HG02973 (cell line): ENCODE data around the gene BEST2.
A peak's percentile ranks its signal among the peaks of the same experiment; 100 is the strongest.
"Not testable (repeated sequence)": the region's sequence is repeated elsewhere in the genome, so short reads cannot be mapped to it uniquely, and the experiment has no call there.

ENCODE experiments used
- ATAC-seq: cut with Tn5 transposase; IDR thresholded peaks from one replicate; pipeline ENCODE4 v1.9.1; 2021; ENCODE audit warnings: moderate library complexity; ENCODE audit not compliant: unreplicated experiment

The BEST2 gene

DNA sequence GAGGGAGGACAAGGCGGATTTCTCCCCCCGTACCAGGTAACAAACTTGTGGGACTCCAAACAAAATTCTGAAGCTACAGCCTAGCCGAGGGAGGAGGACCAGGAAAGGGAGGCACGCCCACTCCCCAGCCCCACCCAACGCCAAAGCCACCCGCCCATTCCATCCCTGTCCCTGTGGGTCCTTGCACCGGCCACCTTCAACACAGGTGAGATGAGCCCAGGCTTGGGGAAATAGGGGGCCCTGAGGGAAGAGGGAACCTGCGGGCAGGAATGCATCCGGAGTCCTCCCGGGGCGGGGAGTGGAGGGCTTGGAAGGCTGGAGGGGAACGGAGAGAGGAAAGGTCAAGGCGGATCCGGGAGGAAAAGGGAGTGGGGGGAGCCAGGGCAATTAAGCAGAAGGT is at the start of gene BEST2:
Gene BEST2, plus strand, starts transcription at position 157 of the 400 bp plus-strand sequence. CDS start 802 bp downstream, outside the sequence.
- ATAC-seq = no peak

DNA sequence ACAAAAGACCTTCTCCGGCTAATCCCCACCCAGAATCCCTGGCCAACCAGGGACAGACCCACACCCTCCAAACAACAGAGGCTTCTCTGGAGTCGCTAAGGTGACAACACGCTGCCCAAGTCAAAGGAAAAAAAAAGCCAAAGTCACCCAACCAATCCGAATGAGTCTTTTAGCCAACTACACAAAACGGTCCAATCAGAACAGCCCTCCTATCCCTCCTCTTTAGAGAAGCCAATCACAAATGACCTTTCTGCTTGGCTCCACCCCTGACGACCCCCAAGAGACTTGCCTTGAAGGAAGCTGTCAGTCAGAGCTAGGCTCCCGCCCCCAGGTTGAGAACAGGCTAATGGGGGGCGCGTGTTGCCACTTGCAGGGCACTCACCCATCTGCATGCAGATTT is 48.5 kb upstream of the BEST2 start:
- ATAC-seq = no peak

DNA sequence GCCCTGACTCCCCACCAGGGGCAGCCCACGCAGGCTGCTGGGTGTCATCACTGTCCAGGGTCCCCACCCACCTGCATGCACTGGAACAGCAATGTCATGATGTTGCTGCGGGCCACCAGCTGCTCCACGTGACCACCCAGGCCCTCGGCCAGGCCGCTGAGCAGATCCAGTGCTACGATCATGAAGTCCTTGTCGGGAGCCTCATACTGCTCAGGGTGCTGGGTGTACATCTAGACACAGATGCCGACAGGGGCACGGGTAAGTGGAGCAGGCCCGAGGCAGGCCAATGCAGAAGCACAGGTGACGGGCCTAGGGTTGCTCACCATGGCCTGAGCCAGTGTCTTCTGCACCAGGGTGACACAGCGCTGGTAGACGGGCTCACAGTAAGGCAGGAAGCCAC is 46.4 kb upstream of the BEST2 start:
- ATAC-seq = no peak

DNA sequence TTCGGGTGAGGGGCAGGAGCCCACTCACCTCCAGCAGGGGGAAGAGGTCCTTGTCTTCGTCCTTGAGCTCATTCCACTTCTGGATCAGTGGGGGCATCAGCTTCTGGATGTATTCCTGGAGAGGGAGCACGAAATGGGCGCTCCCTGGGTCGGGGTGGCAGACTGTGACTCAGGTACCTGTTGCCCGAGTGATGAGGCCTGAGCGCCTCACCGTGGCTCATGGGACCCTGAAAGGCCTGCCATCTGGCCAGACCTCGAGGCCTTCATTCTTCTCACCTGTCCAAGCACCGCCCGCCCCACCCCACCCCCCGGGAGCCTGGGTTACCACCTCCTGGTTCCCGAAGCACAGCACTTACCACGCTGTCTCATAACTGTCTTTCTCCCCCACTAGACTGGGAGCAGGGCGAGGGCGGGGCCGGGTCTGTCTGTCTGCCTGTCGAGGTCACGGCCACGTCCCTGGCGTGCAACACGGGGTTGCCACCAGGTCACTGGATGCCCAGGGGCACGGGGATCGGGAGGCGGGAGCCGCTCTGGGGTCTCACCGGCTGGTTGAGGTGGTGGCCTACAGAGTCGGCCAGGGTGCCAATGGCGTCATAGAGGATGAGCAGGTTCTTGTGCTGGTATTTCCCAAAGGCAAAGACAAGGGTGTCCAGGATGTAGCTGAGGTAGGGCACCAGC is 45.8 kb upstream of the BEST2 start:
- ATAC-seq = no peak

DNA sequence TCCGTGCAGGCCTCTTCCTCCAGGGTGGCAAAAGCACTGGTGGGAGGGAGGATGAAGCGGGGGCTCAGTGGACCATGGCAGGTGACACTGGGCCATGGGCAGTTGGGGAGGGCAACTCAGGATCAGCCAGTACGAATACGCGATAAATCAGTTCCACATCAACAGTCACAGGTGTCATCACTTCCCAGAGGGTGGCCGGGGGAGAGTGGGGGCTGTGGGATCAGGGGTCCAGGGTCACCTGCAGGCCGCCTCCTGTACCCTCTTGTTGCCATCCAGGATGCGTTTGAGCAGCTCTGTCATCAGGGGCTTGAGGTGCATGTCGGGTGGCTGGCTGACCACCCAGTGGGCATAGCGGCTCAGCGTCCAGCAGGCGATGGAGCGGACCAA is 45.3 kb upstream of the BEST2 start:
- no peak for ATAC-seq

DNA sequence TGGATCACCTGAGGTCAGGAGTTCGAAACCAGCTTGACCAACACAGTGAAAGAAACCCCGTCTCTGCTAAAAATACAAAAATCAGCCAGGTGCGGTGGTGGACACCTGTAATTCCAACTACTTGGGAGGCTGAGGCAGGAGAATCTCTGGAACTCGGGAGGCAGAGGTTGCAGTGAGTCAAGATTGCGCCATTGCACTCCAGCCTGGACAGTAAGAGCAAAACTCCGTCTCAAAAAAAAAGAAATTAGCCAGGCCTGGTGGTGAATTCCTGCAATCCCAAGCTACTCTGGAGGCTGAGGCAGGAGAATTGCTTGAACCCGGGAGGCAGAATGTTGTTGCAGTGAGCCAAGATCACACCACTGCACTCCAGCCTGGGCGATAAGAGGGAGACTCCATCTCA is 43.0 kb upstream of the BEST2 start:
- ATAC-seq = no peak

DNA sequence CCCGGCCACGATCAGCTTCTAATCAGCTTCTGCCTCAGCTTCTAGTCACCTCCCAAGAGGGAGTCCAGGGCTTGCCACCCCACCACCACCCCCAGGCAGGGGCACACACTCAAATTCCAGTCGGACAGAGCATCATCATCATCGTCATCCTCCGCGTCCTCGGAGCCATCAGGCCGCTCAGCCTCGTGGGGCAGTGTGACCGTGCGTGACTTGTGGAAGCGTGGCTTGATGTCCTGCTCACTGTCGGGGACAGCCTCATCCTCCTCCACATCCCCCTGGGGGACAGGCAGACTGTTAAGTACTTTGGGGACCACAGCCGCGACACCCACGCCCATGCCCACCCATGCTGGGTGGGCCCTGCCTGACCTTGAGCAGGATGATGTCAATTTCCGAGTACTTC is 40.4 kb upstream of the BEST2 start:
- ATAC-seq = no peak

DNA sequence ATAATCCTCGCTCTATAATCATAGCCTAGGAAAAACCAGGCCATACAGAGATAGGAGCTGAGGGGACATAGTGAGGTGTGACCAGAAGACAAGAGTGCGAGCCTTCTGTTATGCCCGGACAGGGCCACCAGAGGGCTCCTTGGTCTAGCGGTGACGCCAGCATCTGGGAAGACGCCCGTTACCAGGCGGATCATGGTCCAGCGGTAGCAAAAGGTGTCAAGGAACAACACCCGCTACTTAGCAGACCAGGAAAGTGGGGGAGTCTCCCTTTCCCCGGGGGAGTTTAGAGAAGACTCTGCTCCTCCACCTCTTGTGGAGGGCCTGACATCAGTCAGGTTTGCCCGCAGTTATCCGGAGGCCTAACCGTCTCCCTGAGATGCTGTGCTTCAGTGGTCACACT is 39.5 kb upstream of the BEST2 start:
- not testable (repeated sequence) for ATAC-seq

DNA sequence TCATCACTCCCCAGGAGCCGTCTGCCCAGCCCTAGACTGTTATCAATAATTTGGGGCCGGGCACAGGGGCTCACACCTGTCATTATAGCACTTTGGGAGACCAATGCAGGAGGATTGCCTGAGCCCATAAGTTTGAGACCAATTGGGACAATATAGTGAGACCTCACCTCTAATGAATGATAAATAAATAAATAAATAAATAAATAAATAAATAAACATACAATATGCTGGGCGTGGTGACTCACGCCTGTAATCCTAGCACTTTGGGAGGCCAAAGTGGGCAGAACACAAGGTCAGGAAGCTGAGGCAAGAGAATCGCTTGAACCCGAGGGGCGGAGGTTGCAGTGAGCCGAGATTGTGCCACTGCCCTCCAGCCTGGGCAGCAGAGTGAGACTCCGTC is 38.3 kb upstream of the BEST2 start:
- ATAC-seq = not testable (repeated sequence)

DNA sequence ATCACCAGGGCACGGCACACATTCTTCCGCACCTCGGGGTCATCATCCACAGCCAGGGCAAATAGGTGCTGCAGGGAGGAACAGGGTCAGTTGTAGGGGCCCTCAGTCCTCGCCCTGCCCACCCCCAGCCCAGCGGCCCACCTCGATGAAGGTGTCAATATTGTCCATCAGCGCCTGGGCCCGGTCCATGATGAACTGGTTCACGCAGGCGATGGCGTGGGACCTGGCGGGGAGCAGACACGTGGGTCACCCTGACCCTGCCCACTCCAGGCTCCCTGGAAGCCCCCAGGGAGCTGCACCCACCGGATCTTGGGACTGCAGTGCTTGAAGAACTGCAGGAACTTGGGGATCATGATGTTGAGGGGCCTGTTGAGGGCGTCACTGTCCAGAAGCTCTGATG is 36.5 kb upstream of the BEST2 start:
- no peak for ATAC-seq

DNA sequence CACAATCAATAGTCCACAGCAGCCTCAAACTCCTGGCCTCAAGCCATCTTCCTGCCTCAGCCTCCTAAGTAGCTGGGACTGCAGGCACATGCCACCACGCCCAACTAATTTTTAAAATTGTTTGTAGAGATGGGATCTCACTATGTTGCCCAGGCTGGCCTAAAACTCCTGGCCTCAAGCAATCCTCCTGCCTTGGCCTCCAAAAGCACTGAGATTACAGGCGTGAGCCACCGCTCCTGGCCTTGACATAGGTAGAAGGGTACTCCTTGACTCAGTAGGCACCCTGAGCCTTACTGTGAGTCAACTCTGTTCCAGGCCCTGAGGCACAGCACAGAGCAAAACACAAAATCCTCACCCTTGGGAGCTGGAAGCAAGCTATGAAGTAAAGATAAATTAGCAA is 35.7 kb upstream of the BEST2 start:
- ATAC-seq = no peak

DNA sequence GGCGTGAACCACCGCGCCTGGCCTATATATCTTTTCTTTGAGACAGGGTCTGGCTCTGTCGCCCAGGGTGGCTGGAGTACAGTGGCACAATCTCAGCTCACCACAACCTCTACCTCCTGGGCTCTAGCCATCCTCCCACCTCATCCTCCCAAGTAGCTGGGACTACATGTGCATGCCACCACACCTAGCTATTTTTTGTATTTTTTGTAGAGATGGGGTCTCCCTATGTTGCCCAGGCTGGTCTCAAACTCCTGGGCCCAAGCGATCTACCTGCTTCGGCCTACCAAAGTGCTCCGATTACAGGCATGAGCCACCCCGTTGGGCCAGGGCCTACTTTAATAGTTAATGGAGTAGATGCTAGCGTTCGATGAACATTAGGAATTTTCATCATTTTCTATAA is 31.3 kb upstream of the BEST2 start:
- no peak for ATAC-seq

DNA sequence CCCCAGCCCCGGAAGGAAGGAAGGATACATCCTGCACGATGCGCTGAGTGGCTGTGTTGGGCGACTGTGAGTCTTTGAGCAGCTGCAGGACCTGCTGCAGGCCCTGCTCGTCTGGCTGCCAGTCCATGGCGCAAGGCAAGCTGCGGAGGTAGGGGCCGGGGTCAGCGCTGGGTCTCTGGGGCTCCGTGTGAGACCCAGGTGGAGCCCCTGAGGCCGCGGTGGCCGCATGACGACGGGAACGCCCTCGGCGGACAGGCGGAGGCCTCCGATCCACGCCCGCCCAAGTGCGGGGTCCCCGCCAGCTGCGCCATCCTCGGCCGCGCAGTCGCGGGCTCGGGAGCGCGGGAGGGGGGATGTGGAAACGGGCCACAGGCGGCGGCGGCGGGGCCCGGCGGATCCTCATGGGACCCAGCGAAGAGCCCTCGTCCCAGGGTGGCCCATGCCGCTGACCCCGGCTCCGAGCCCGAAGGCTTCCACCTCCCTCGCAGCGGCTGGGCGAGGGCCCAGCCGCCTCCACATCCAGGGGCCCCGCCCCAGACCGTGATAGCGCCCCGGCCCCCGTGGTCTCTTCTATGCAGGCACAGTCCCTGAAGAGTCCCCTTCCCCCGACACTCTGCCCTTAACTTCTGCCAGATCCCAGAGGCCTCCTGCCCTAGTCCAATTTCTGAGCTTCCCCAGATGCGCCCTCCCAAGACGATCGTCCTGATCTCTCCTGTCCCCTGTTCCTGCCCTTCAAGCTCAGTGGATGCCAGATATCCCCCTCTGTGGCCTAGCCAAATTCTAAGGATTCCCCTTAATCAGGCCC is 30.5 kb upstream of the BEST2 start:
- ATAC-seq = no peak

DNA sequence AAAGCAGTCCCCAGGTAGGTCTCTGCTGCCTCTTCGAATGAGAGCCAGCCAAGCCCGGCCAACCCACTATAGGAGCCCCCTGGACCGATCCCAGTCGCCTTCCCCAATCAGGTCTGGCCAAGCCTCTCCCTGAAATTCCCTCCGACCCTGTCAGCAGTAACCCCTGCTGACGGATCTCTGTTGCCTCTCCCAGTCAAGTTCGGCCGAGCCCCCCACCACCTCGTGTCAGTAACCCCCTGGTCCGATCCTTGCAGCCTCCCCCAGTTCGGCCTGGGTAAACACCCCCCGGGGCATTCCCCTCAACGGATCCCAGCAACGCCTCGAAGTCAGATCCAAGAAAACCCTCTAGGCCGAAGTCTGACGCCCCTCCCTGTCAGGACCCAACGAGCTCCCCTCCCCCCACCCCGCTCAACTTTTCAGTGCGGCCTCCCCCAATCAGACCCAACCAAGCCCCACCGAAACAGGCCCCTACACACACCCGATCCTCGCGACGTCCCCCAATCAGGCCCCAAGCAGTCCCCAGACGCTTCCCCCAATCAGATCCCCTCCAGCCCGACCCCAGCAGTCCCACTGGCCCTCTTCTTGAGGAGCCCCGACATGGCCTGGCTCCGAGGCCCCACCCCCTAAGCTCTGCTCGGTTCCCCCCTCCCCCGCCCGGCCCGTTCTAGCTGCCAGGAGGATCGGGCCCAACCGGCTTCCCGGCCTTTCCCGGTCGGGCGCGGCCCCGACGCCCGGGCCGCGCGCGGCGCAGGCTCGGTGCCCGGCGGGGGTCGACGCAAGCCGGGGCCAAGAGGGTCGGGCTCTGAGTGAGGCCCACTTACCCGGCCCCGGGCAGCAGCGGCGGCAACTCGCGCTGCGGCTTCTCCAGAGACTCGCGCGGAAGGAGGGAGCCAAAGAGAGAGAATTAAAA is 29.7 kb upstream of the BEST2 start:
- ATAC-seq = peak; percentile 21

DNA sequence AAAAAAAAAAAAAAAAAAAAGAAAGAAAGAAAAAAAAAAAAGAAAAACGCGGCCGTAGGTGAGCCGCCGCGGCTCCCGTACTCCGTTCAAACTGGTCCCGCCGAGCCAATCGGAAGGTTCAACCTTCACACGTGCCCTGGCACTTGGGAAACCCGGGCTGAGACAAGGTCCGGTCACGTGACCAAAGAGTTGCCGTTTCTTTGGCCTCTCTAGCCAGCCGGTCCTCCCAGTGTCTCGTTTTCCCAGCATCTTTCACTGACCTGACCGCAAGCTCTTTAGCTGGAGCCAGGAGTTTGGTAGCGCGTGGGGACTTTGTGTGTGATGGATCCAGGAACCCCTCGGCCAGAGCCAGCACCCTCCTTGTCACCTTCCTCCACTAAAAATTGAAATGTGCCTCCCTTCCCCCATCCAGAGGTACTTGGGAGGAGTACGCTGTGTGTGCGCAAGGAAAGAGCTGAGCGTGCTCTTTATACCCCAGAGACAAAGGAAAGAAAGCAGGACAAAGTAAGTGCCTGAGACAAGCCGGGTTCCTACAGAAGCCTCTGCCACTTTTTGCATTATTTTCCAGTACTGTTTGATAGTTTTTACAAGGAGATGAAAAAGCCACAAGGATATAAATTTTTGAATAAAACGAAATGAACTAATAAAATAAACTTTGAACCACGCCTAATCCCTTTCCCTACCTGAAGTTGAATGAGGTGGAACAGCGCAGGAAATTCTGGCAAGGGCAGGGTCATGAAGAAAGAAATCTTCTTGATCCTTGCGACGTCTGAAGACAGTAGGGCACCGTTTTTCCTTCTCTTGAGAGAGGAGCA is 28.8 kb upstream of the BEST2 start:
- peak; percentile 61 for ATAC-seq

DNA sequence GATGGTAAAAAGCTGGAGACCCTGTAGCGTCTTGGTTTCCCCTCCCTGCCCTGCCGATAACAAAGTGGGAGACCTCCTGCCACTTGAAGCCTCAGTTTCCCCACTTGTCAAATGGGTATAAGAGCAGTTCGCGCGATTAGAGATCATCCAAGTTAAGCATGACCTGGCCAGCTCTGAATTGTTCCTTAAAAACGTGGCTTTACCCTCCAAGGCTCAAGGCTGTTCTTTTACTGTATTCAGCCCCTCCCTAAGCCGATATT is 28.3 kb upstream of the BEST2 start:
- no peak for ATAC-seq

DNA sequence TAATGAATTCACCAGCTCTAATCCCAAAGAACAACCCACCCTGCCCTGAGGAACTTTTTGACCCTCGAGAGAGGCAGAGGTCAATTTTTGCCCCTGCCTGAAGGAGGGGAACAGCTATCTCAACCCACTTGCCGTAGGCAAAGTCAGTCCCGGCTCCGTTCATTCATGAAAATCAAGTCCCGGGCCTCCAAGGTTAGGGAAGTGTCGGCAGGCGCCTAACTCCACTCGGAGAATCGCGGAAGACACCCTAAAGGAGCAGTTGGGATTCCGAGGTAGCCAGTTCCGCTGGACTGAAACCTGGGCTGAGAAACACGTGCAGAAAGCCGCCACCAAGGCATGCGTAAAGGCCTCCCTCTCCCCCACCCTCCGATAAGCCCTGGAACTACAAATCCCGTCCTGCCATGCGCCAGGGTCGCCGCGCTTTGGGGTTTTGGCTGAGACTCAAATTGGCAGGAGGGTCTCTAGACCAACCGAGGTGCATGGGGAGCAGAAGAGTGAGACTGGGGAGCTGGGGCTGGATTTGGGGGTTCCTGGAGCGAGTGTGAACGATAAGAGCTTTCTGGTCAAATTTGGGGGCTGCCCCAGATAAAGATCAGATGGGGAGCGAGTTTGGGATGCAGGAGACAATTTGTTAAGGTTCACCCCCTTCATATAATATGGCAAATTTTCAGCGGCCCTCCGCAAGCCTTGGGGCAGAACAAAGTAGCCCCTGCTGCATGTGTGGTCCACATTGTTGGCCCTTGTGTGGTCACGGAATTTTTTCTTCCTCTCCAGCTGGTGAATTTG is 27.8 kb upstream of the BEST2 start, which contains the start of gene TNPO2:
Gene TNPO2, minus strand, starts transcription at position 292 of the 786 bp plus-strand sequence. CDS start 2,955 bp downstream, outside the sequence.
- ATAC-seq = no peak

DNA sequence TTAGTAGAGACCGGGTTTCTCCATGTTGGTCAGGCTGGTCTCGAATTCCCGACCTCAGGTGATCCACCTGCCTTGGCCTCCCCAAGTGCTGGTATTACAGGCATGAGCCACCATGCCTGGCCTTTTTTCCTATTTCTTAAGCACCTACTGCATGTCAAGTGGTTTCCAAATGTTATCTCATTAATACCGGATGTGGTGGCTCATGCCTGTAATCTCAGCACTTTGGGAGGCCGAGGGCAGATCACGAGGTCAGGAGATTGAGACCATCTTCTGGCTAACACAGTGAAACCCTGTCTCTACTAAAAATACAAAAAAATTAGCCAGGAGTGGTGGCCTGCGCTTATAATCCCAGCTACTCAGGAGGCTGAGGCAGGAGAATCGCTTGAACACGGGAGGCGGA is 26.0 kb upstream of the BEST2 start:
- ATAC-seq = not testable (repeated sequence)

DNA sequence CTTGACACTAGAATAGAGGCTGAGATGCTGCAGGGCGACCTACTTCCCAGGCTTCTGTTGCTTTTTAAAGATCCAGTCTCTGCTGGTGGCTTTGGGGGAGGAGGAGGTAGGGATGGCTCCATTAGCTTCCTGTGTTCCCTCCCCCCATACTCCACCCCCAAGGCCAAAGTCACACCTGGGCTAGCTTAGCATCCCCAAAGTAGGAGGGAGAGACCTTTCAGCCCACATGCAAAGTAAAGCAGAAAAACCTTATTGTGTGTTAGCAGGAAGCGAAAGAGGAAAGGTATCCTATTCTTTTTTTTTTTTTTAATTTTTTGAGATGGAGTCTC is 24.6 kb upstream of the BEST2 start:
- ATAC-seq = no peak

DNA sequence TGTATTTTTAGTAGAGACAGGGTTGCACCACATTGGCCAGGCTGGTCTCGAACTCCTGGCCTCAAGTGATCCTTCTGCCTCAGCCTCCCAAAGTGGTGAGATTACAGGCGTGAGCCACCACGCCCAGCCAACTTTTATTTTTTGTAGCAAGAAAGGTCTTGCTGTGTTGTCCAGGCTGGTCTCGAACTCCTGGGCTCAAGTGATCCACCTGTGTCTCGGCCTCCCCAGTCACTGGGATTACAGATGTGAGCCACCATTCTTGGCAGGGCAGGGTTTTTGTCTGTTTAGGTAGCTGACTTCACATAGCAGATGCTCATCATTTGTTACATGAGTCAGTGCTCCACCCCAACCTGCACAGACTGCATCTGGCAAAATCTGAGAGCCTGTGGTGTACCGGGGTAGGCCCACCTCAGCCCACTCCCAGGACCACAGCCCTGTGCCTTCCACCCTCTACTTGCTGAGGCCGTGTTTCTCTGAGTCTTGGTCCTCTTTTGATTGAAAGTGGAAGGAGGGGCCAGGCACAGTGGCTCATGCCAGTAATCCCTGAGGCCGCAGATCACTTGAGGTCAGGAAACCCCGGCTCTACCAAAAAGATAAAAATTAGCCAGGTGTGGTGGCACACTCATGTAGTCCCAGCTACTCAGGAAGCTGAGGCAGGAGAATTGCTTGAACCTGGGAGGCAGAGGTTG is 23.7 kb upstream of the BEST2 start:
- no peak for ATAC-seq
